H1 (cell line): ENCODE data around the gene WDR1. TPM values are rescaled to one million over a fixed set of nuclear protein-coding genes. Genes with fewer than 3 reads are reported as not detected.

Experiments
- CTCF ChIA-PET: fragments of 300-600 bp; sonication (Branson Sonifier 250); formaldehyde crosslinking; loops from one replicate; lab custom pipeline; 2021; ENCODE audit not compliant: partially characterized antibody; lab: Charles Lee
- POLR2A ChIA-PET: fragments of 300-600 bp; sonication (Branson Sonifier 250); formaldehyde crosslinking; loops from one replicate; lab custom pipeline; 2021; ENCODE audit warnings: inconsistent platforms; ENCODE audit not compliant: partially characterized antibody; lab: Charles Lee
- DNase-seq, 2 experiments: peaks; one replicate each; pipeline versions ENCODE4 v3.0.0 to v3.0.0-alpha.2; 2010 to 2022; ENCODE audit warnings: low spot score in 2 of 2, low read depth in 1 of 2, mixed read lengths in 1 of 2
- FAIRE-seq: peaks from 2 replicates; lab custom pipeline; 2011; peaks lifted over from hg19 to GRCh38; lab: Jason Lieb, UNC
- H2AFZ ChIP-seq: 2 replicates; pipeline ENCODE4 v1.8.1; 2012; ENCODE audit warnings: low read length, inconsistent platforms
- H2AK5ac ChIP-seq: 2 replicates; pipeline ENCODE4 v1.6.1; 2013; ENCODE audit warnings: low read depth, low read length
- H2BK120ac ChIP-seq: replicated peaks from 2 replicates; pipeline ENCODE3; 2013; ENCODE audit warnings: low read depth, low read length, inconsistent platforms
- H2BK12ac ChIP-seq: 2 replicates; pipeline ENCODE4 v1.6.1; 2013; ENCODE audit warnings: low read depth, low read length
- H2BK15ac ChIP-seq: 2 replicates; pipeline ENCODE4 v1.6.1; 2013; ENCODE audit warnings: low read length
- H2BK20ac ChIP-seq: 2 replicates; pipeline ENCODE4 v1.6.1; 2013; ENCODE audit warnings: low read length
- H2BK5ac ChIP-seq: 2 replicates; pipeline ENCODE4 v1.6.1; 2013; ENCODE audit warnings: low read depth, low read length
- H3K14ac ChIP-seq: 2 replicates; pipeline ENCODE4 v1.6.1; 2013; ENCODE audit warnings: inconsistent platforms; ENCODE audit not compliant: insufficient read length
- H3K18ac ChIP-seq: 2 replicates; pipeline ENCODE4 v1.6.1; 2013; ENCODE audit warnings: low read length; ENCODE audit errors: extremely low read depth
- H3K23ac ChIP-seq: 2 replicates; pipeline ENCODE4 v1.6.1; 2013; ENCODE audit warnings: inconsistent platforms; ENCODE audit not compliant: insufficient read length
- H3K23me2 ChIP-seq: 2 replicates; pipeline ENCODE4 v1.6.1; 2013; ENCODE audit warnings: low read depth, low read length
- H3K27ac ChIP-seq: 2 replicates; pipeline ENCODE4 v1.6.1; 2011; ENCODE audit warnings: low read depth, low read length, inconsistent platforms
- H3K27me3 ChIP-seq, 4 experiments: replicated peaks in 1 of 4; 1 replicate in 1 of 4; 2 replicates in 3 of 4; pipeline versions ENCODE4 v1.6.1 to v1.8.1; 2011 to 2013; ENCODE audit warnings: low read length in 3 of 4, mild to moderate bottlenecking in 3 of 4, inconsistent platforms in 2 of 4, mixed read lengths in 2 of 4, moderate library complexity in 1 of 4; ENCODE audit not compliant: control insufficient read depth in 3 of 4, insufficient read depth in 3 of 4; ENCODE audit errors: extremely low read depth in 1 of 4
- H3K36me3 ChIP-seq, 4 experiments: 2 replicates each; pipeline versions ENCODE4 v1.6.1 to v1.8.1; 2011 to 2013; ENCODE audit warnings: mild to moderate bottlenecking in 4 of 4, low read length in 3 of 4, moderate library complexity in 2 of 4, control low read depth in 1 of 4, inconsistent platforms in 1 of 4; ENCODE audit not compliant: insufficient read depth in 4 of 4, control insufficient read depth in 2 of 4
- H3K4ac ChIP-seq: replicated peaks from 2 replicates; pipeline ENCODE3; 2013; ENCODE audit warnings: low read length, low read depth, mixed read lengths, inconsistent platforms; ENCODE audit not compliant: insufficient read length
- H3K4me1 ChIP-seq, 4 experiments: replicated peaks in 1 of 4; 1 replicate in 1 of 4; 2 replicates in 3 of 4; pipeline versions ENCODE4 v1.6.1 to v1.8.1; 2011 to 2013; ENCODE audit warnings: low read length in 3 of 4, inconsistent platforms in 2 of 4, mixed read lengths in 1 of 4; ENCODE audit not compliant: insufficient read depth in 4 of 4, control insufficient read depth in 3 of 4
- H3K4me2 ChIP-seq, 2 experiments: 2 replicates each; pipeline versions ENCODE4 v1.6.1 to v1.8.1; 2011 to 2013; ENCODE audit warnings: low read depth in 2 of 2, low read length in 2 of 2, control low read depth in 1 of 2, inconsistent platforms in 1 of 2, mild to moderate bottlenecking in 1 of 2; ENCODE audit not compliant: insufficient read depth in 1 of 2
- H3K4me3 ChIP-seq, 4 experiments: fragments of 200-600, 300-600 bp in 1 of 4; sonication (generic), shearing (Covaris generic), sonication (Bioruptor Twin) in 1 of 4; 2 replicates each; pipeline versions ENCODE4 v1.5.1 to v1.8.1; 2011 to 2016; ENCODE audit warnings: low read length in 4 of 4, low read depth in 3 of 4, control low read depth in 2 of 4, inconsistent platforms in 2 of 4, mild to moderate bottlenecking in 2 of 4, mixed read lengths in 1 of 4, moderate library complexity in 1 of 4; ENCODE audit not compliant: insufficient read depth in 2 of 4; ENCODE audit errors: extremely low read depth in 1 of 4
- H3K56ac ChIP-seq: replicated peaks from 2 replicates; pipeline ENCODE3; 2013; ENCODE audit warnings: low read depth, mild to moderate bottlenecking, mixed read lengths, low read length, inconsistent platforms; ENCODE audit not compliant: insufficient read length
- H3K79me1 ChIP-seq: 2 replicates; pipeline ENCODE4 v1.6.1; 2013; ENCODE audit warnings: low read depth, low read length, control low read depth
- H3K79me2 ChIP-seq, 2 experiments: 2 replicates each; pipeline versions ENCODE4 v1.6.1 to v1.8.1; 2012 to 2013; ENCODE audit warnings: low read length in 2 of 2, mild to moderate bottlenecking in 2 of 2, inconsistent platforms in 1 of 2; ENCODE audit not compliant: insufficient read depth in 2 of 2, control insufficient read depth in 1 of 2
- H3K9ac ChIP-seq, 4 experiments: replicated peaks in 1 of 4; 1 replicate in 1 of 4; 2 replicates in 3 of 4; pipeline versions ENCODE4 v1.6.1 to v1.8.1; 2011 to 2013; ENCODE audit warnings: low read depth in 3 of 4, low read length in 3 of 4, control low read depth in 2 of 4, mild to moderate bottlenecking in 2 of 4, moderate library complexity in 2 of 4, inconsistent platforms in 1 of 4; ENCODE audit errors: extremely low read depth in 1 of 4
- H3K9me3 ChIP-seq, 2 experiments: 2 replicates each; pipeline versions ENCODE4 v1.6.1 to v1.8.1; 2012 to 2013; ENCODE audit warnings: mild to moderate bottlenecking in 2 of 2, moderate library complexity in 2 of 2, control low read depth in 1 of 2, inconsistent platforms in 1 of 2, low read depth in 1 of 2, low read length in 1 of 2, mixed read lengths in 1 of 2; ENCODE audit not compliant: insufficient read depth in 2 of 2
- H4K20me1 ChIP-seq, 2 experiments: replicated peaks in 1 of 2; 2 replicates each; pipeline versions ENCODE3 to v1.8.1; 2011 to 2013; ENCODE audit warnings: inconsistent platforms in 2 of 2, low read length in 2 of 2, mild to moderate bottlenecking in 1 of 2; ENCODE audit not compliant: insufficient read depth in 2 of 2, control insufficient read depth in 1 of 2
- H4K5ac ChIP-seq: 2 replicates; pipeline ENCODE4 v1.6.1; 2013; ENCODE audit warnings: low read length, low read depth, mixed read lengths, inconsistent platforms; ENCODE audit not compliant: insufficient read length
- H4K8ac ChIP-seq: 2 replicates; pipeline ENCODE4 v1.8.0; 2013; ENCODE audit warnings: mild to moderate bottlenecking, moderate library complexity, low read length, inconsistent platforms; ENCODE audit not compliant: insufficient read depth; ENCODE audit errors: extremely low read depth
- H4K91ac ChIP-seq: replicated peaks from 2 replicates; pipeline ENCODE3; 2013; ENCODE audit warnings: low read length, mixed read lengths, inconsistent platforms; ENCODE audit not compliant: insufficient read length
- ASH2L ChIP-seq: fragments of 200-600, 300-600 bp; sonication (generic); IDR thresholded peaks from one replicate; pipeline ENCODE4 v1.7.1; 2017; ENCODE audit warnings: low read length
- ATF3 ChIP-seq: IDR thresholded peaks from 2 replicates; pipeline ENCODE4 v1.6.1; 2011; ENCODE audit warnings: low read depth, mild to moderate bottlenecking, low read length; ENCODE audit not compliant: insufficient read depth
- CBX5 ChIP-seq: fragments of 300-800, 300-1000 bp; sonication (generic); IDR thresholded peaks from 2 replicates; pipeline ENCODE4 v1.7.1; 2016; ENCODE audit warnings: antibody characterized with exemption, low read length, low read depth
- GTF2F1 ChIP-seq: IDR thresholded peaks from 2 replicates; pipeline ENCODE4 v1.6.1; 2012; ENCODE audit warnings: low read depth, low read length, improper control_type of control experiment, borderline replicate concordance
- HDAC2 ChIP-seq, 2 experiments: fragments of 300-600 bp in 1 of 2; sonication (generic) in 1 of 2; IDR thresholded peaks; 2 replicates each; pipeline ENCODE4 v1.6.1; 2011 to 2012; ENCODE audit warnings: low read depth in 2 of 2, low read length in 2 of 2, mild to moderate bottlenecking in 2 of 2, moderate library complexity in 2 of 2, borderline replicate concordance in 1 of 2, inconsistent platforms in 1 of 2
- HDAC6 ChIP-seq: IDR thresholded peaks from one replicate; pipeline ENCODE4 v1.7.1; 2012; ENCODE audit warnings: low read depth, mild to moderate bottlenecking, inconsistent platforms, low read length, moderate library complexity
- JUND ChIP-seq: IDR thresholded peaks from 2 replicates; pipeline ENCODE4 v1.6.1; 2011; ENCODE audit warnings: mild to moderate bottlenecking, improper control_type of control experiment, low read length
- KDM1A ChIP-seq: fragments of 200-600, 300-600 bp; sonication (generic); IDR thresholded peaks from 2 replicates; pipeline ENCODE4 v1.7.1; 2016; ENCODE audit warnings: mild to moderate bottlenecking, low read length, borderline replicate concordance
- SIN3A ChIP-seq, 2 experiments: IDR thresholded peaks in 1 of 2; conservative IDR thresholded peaks in 1 of 2; 2 replicates each; pipeline ENCODE4 v1.6.1; 2011 to 2012; ENCODE audit warnings: low read length in 2 of 2, improper control_type of control experiment in 1 of 2, low read depth in 1 of 2, mild to moderate bottlenecking in 1 of 2
- TAF1 ChIP-seq: IDR thresholded peaks from 2 replicates; pipeline ENCODE4 v1.6.1; 2011; ENCODE audit warnings: mild to moderate bottlenecking, low read depth, low read length
- TAF7 ChIP-seq: optimal IDR thresholded peaks from 2 replicates; pipeline ENCODE3; 2011; ENCODE audit warnings: low read depth, mild to moderate bottlenecking, inconsistent platforms, low read length, moderate library complexity, borderline replicate concordance
- TEAD4 ChIP-seq: IDR thresholded peaks from 2 replicates; pipeline ENCODE4 v1.6.1; 2012; ENCODE audit warnings: low read depth, low read length, inconsistent platforms, mixed read lengths
- YY1 ChIP-seq: IDR thresholded peaks from 2 replicates; pipeline ENCODE4 v1.6.1; 2011; ENCODE audit warnings: low read depth, mild to moderate bottlenecking, low read length
- WGBS, 2 experiments: shearing (Covaris generic) in 1 of 2; methylation state at CpG; one replicate each; pipeline versions ENCODE4 v1.1.6 to v1.1.7; 2013 to 2015; ENCODE audit warnings: low lambda C conversion rate in 2 of 2, mixed read lengths in 2 of 2, inconsistent platforms in 1 of 2, low coverage in 1 of 2, missing lambda C conversion rate in 1 of 2; ENCODE audit not compliant: insufficient replicate concordance in 2 of 2, insufficient coverage in 1 of 2, insufficient read length in 1 of 2; ENCODE audit errors: extremely low coverage in 1 of 2, missing lambda C conversion rate in 1 of 2; 5-methylcytosine and 5-hydroxymethylcytosine counted together
- polyA plus RNA-seq, 7 experiments: library from polyadenylated mRNA; depleted of rRNA in 3 of 7; stranded (reverse) in 5 of 7; unstranded in 2 of 7; fragments of >200 nt in 5 of 7; fragments of 200-250 nt in 2 of 7; gene quantifications; 1 replicate in 5 of 7; 2 replicates in 1 of 7; 4 replicates in 1 of 7; pipeline versions ENCODE4 v1.2.1 to v1.2.3, GENCODE V29; 2011 to 2013; ENCODE audit warnings: missing spikeins in 2 of 7, mixed read lengths in 2 of 7
- total RNA-seq: library from RNA; stranded (reverse); fragmentation: NEBNext Ultra II Directional; extraction: Animal tissue kit (Norgen Biotek cat#: 25700); gene quantifications from 2 replicates; pipeline ENCODE4 v1.2.1, GENCODE V29; 2021

WDR1 gene
- total and polyA plus RNA-seq, 2 of the 8 experiments (the other 6 are each of a cell fraction or from before 2014, with no cell fraction given), result 315 to 377 TPM

GRCh38 chr4:10036807-10037342 is 79.7 kb downstream of the WDR1 start:
- no peak for FAIRE-seq
- WGBS, 2 experiments, result 85% methylated on average over 10 of the region's 10 CpGs; no CpG with 5 or more reads in 1 of the 2 experiments
- no peak overlapping the region for H4K8ac ChIP-seq
- H4K5ac ChIP-seq, result no peak overlapping the region
- H2AFZ ChIP-seq, result no peak overlapping the region
- no peak overlapping the region for H3K4me3 ChIP-seq
- H3K79me2 ChIP-seq, result no peaks in the 10 kb centered on the region
- ChIA-PET POLR2A (no interaction called here), CTCF (no interaction called here)
- H3K23me2 ChIP-seq, result no peaks in the 10 kb centered on the region
- no peak for DNase-seq
- no peak overlapping the region for H3K14ac ChIP-seq
- no peak overlapping the region for H2BK5ac ChIP-seq
- no peak overlapping the region for H3K9ac ChIP-seq
- no peaks in the 10 kb centered on the region for H3K27me3 ChIP-seq
- no peak overlapping the region for H3K4me2 ChIP-seq
- no peak overlapping the region for H3K18ac ChIP-seq
- no peaks in the 10 kb centered on the region for H3K79me1 ChIP-seq
- no peak overlapping the region for H3K56ac ChIP-seq
- no peak overlapping the region for H2BK12ac ChIP-seq
- H2AK5ac ChIP-seq, result no peak overlapping the region
- H3K23ac ChIP-seq, result no peak overlapping the region
- no peaks in the 10 kb centered on the region for H3K9me3 ChIP-seq
- H3K36me3 ChIP-seq, result no peaks in the 10 kb centered on the region
- no peak overlapping the region for H2BK20ac ChIP-seq
- no peaks in the 10 kb centered on the region for H3K4me1 ChIP-seq
- H2BK120ac ChIP-seq, result no peak overlapping the region
- no peaks in the 10 kb centered on the region for H4K20me1 ChIP-seq
- H3K27ac ChIP-seq, result no peak overlapping the region
- no peak overlapping the region for H3K4ac ChIP-seq
- no peak overlapping the region for H4K91ac ChIP-seq
- no peak overlapping the region for H2BK15ac ChIP-seq
- TF ChIP-seq HDAC6 (no peak), TEAD4 (no peak), TAF7 (no peak), KDM1A (no peak), ASH2L (no peak), YY1 (no peak), HDAC2 (IDR thresholded peaks at IDR 0.05; ENCODE audit: borderline replicate concordance in 1 of 2, low read depth in 2 of 2, low read length in 2 of 2) (no peak), SIN3A (conservative IDR thresholded peaks at IDR 0.05 in 1 of 2, IDR thresholded peaks at IDR 0.05 in 1 of 2; ENCODE audit: low read depth in 1 of 2, low read length in 2 of 2) (no peak), GTF2F1 (no peak), TAF1 (no peak), ATF3 (no peak), JUND (no peak), CBX5 (no peak)
